ENCODE measurements around the gene ZNF281. TPM values are rescaled to one million over a fixed set of nuclear protein-coding genes. Genes with fewer than 3 reads are reported as not detected.
A peak's percentile ranks its signal among the peaks of the same experiment; 100 is the strongest.

ZNF281 gene
- total RNA-seq, 1 donor from 2014 or later: 36.2 TPM

- peaks cover 1% of the 10 kb centered on the region for H3K9me3 Mint-ChIP-seq (ENCODE audit: unreplicated experiment)
- no peak overlapping the region for H3K4me2 ChIP-seq (ENCODE audit: low read length)
- peaks cover 32% of the 10 kb centered on the region for H3K4me1 Mint-ChIP-seq (ENCODE audit: low read depth, unreplicated experiment)
- DNase-seq (ENCODE audit: low read depth) (no peak), FAIRE-seq (no peak)
- no peaks in the 10 kb centered on the region for H3K27me3 Mint-ChIP-seq (ENCODE audit: low read depth, unreplicated experiment)
- no peak overlapping the region for H3K27ac Mint-ChIP-seq (ENCODE audit: unreplicated experiment)
- no peaks in the 10 kb centered on the region for H3K36me3 ChIP-seq (ENCODE audit: insufficient read depth, low read length)
- H3K27me3 ChIP-seq (ENCODE audit: insufficient read depth, low read length): no peaks in the 10 kb centered on the region
- no peaks in the 10 kb centered on the region for H3K9me3 ChIP-seq (ENCODE audit: insufficient read depth, low read depth, low read length)
- H3K4me3 ChIP-seq (ENCODE audit: insufficient read depth, low read depth, low read length): no peak overlapping the region
- H2AFZ ChIP-seq (ENCODE audit: low read depth, low read length): no peak overlapping the region
- H3K4me3 Mint-ChIP-seq (ENCODE audit: unreplicated experiment): no peak overlapping the region
- H4K20me1 ChIP-seq (ENCODE audit: insufficient read depth, low read length): no peaks in the 10 kb centered on the region
- no peak overlapping the region for H3K9ac ChIP-seq (ENCODE audit: low read length)
- no peak overlapping the region for H3K27ac ChIP-seq (ENCODE audit: low read depth, low read length)
- H3K4me1 ChIP-seq (ENCODE audit: insufficient read depth, low read length): peaks cover 15% of the 10 kb centered on the region
- TF ChIP-seq CTCF (IDR thresholded peaks at IDR 0.05; ENCODE audit: insufficient read depth, low read depth, low read length) (no peak), EZH2 (IDR thresholded peaks at IDR 0.05; ENCODE audit: insufficient read depth, low read length) (no peak)
- H3K36me3 Mint-ChIP-seq (ENCODE audit: low read depth, unreplicated experiment): no peaks in the 10 kb centered on the region
- no peaks in the 10 kb centered on the region for H3K79me2 ChIP-seq (ENCODE audit: insufficient read depth, low read length)
Observed at GRCh38 chr1:200433586-200433985, 23.8 kb upstream of the ZNF281 start.

GRCh38 chr1:200432586-200432985 lies 22.8 kb upstream of the ZNF281 start:
- H3K4me3 Mint-ChIP-seq (ENCODE audit: unreplicated experiment): no peak overlapping the region
- peaks cover 34% of the 10 kb centered on the region for H3K4me1 Mint-ChIP-seq (ENCODE audit: low read depth, unreplicated experiment)
- no peak overlapping the region for H3K4me2 ChIP-seq (ENCODE audit: low read length)
- H3K27ac Mint-ChIP-seq (ENCODE audit: unreplicated experiment): peak overlapping the region; percentile 5
- H4K20me1 ChIP-seq (ENCODE audit: insufficient read depth, low read length): no peaks in the 10 kb centered on the region
- no peak for TF ChIP-seq EZH2 (IDR thresholded peaks at IDR 0.05; ENCODE audit: insufficient read depth, low read length)
- TF ChIP-seq CTCF (IDR thresholded peaks at IDR 0.05; ENCODE audit: insufficient read depth, low read depth, low read length): no peak
- peaks cover 23% of the 10 kb centered on the region for H3K4me1 ChIP-seq (ENCODE audit: insufficient read depth, low read length)
- DNase-seq (ENCODE audit: low read depth): no peak
- H3K9ac ChIP-seq (ENCODE audit: low read length): no peak overlapping the region
- H3K9me3 ChIP-seq (ENCODE audit: insufficient read depth, low read depth, low read length): no peaks in the 10 kb centered on the region
- no peaks in the 10 kb centered on the region for H3K36me3 Mint-ChIP-seq (ENCODE audit: low read depth, unreplicated experiment)
- no peaks in the 10 kb centered on the region for H3K79me2 ChIP-seq (ENCODE audit: insufficient read depth, low read length)
- H3K27me3 ChIP-seq (ENCODE audit: insufficient read depth, low read length): no peaks in the 10 kb centered on the region
- H3K36me3 ChIP-seq (ENCODE audit: insufficient read depth, low read length): no peaks in the 10 kb centered on the region
- no peak overlapping the region for H3K27ac ChIP-seq (ENCODE audit: low read depth, low read length)
- no peak overlapping the region for H3K4me3 ChIP-seq (ENCODE audit: insufficient read depth, low read depth, low read length)
- H2AFZ ChIP-seq (ENCODE audit: low read depth, low read length): no peak overlapping the region
- no peak for FAIRE-seq
- H3K27me3 Mint-ChIP-seq (ENCODE audit: low read depth, unreplicated experiment): no peaks in the 10 kb centered on the region
- H3K9me3 Mint-ChIP-seq (ENCODE audit: unreplicated experiment): peaks cover 1% of the 10 kb centered on the region

- Histone ChIP-seq H3K4me3 (ENCODE audit: insufficient read depth, low read depth, low read length) (no peak overlapping the region), H3K27ac (ENCODE audit: low read depth, low read length) (peak overlapping the region; percentile 67), H3K9me3 (ENCODE audit: insufficient read depth, low read depth, low read length) (no peaks in the 10 kb centered on the region), H3K27me3 (ENCODE audit: insufficient read depth, low read length) (no peaks in the 10 kb centered on the region), H3K79me2 (ENCODE audit: insufficient read depth, low read length) (no peaks in the 10 kb centered on the region), H4K20me1 (ENCODE audit: insufficient read depth, low read length) (no peaks in the 10 kb centered on the region), H2AFZ (ENCODE audit: low read depth, low read length) (no peak overlapping the region), H3K4me2 (ENCODE audit: low read length) (peak overlapping the region; percentile 51), H3K36me3 (ENCODE audit: insufficient read depth, low read length) (no peaks in the 10 kb centered on the region), H3K4me1 (ENCODE audit: insufficient read depth, low read length) (peaks cover 23% of the 10 kb centered on the region), H3K9ac (ENCODE audit: low read length) (no peak overlapping the region)
- no peak overlapping the region for H3K4me3 Mint-ChIP-seq (ENCODE audit: unreplicated experiment)
- FAIRE-seq (no peak), DNase-seq (ENCODE audit: low read depth) (peak; percentile 87)
- H3K27me3 Mint-ChIP-seq (ENCODE audit: low read depth, unreplicated experiment): no peaks in the 10 kb centered on the region
- H3K9me3 Mint-ChIP-seq (ENCODE audit: unreplicated experiment): no peaks in the 10 kb centered on the region
- peak overlapping the region; percentile 93 for H3K27ac Mint-ChIP-seq (ENCODE audit: unreplicated experiment)
- peaks cover 29% of the 10 kb centered on the region for H3K4me1 Mint-ChIP-seq (ENCODE audit: low read depth, unreplicated experiment)
- no peaks in the 10 kb centered on the region for H3K36me3 Mint-ChIP-seq (ENCODE audit: low read depth, unreplicated experiment)
- no peak for TF ChIP-seq CTCF (IDR thresholded peaks at IDR 0.05; ENCODE audit: insufficient read depth, low read depth, low read length)
- no peak for TF ChIP-seq EZH2 (IDR thresholded peaks at IDR 0.05; ENCODE audit: insufficient read depth, low read length)
Observed at GRCh38 chr1:200429221-200429751, 19.4 kb upstream of the ZNF281 start.
